NB4 (cell line): ENCODE data around the gene ANKHD1.

Experiments
- MYC ChIP-seq: IDR thresholded peaks from 2 replicates; pipeline ENCODE4 v1.6.1; 2011; ENCODE audit warnings: low read depth, low read length
- POLR2A ChIP-seq: IDR thresholded peaks from 2 replicates; pipeline ENCODE4 v1.6.1; 2011; ENCODE audit warnings: mild to moderate bottlenecking; ENCODE audit not compliant: insufficient read length; ENCODE audit errors: extremely low read depth
- TF ChIP-seq, protein P1 (sequence below): IDR thresholded peaks from one replicate; pipeline ENCODE4 v1.5.1; 2012; ENCODE audit warnings: low read depth, low read length
- TF ChIP-seq, protein P2 (sequence below): IDR thresholded peaks from 2 replicates; pipeline ENCODE4 v1.6.1; 2011; ENCODE audit warnings: low read depth, low read length

DNA sequence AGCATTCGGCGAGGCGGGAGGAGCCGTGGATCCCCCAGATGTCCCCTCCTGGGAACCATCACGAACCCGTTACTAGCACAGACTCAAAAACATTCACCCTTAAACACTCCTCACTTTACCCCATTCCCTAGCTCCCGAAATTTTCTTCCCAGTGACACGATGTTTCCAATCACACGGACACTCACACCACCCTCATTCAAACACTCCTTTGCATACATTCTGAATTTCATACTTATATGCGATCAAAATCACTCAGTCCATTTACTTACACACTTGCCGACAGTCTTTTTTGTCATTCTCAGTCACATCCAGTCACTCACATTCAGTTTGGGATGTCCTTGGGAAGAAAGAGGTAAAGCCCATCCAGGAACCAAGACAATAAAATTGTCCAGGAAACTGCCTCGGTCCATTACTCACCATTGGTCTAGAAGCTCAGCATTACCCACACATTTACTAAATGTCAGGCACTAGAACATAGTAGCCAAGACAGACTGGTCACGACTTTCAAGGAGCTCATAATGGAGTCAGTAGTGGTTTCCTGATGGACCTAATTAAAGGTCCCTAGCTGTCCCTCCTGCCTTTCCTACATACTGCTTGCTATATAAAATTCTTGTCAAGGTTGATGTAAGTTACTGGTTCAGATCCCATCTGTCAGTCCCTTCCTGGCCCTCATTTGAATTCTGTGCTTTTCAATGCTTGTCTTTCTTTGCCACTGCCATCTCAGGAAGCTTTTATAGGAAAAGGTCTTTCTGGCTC is 163.6 kb downstream of the ANKHD1 start:
- TF ChIP-seq, protein P1, sequence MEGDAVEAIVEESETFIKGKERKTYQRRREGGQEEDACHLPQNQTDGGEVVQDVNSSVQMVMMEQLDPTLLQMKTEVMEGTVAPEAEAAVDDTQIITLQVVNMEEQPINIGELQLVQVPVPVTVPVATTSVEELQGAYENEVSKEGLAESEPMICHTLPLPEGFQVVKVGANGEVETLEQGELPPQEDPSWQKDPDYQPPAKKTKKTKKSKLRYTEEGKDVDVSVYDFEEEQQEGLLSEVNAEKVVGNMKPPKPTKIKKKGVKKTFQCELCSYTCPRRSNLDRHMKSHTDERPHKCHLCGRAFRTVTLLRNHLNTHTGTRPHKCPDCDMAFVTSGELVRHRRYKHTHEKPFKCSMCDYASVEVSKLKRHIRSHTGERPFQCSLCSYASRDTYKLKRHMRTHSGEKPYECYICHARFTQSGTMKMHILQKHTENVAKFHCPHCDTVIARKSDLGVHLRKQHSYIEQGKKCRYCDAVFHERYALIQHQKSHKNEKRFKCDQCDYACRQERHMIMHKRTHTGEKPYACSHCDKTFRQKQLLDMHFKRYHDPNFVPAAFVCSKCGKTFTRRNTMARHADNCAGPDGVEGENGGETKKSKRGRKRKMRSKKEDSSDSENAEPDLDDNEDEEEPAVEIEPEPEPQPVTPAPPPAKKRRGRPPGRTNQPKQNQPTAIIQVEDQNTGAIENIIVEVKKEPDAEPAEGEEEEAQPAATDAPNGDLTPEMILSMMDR = no peak
- TF ChIP-seq, protein P2, sequence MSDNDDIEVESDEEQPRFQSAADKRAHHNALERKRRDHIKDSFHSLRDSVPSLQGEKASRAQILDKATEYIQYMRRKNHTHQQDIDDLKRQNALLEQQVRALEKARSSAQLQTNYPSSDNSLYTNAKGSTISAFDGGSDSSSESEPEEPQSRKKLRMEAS = no peak
- TF ChIP-seq POLR2A (no peak), MYC (no peak)
